HepG2 (cell line): ENCODE results near the gene ANKHD1. TPM values are rescaled to one million over a fixed set of nuclear protein-coding genes. Genes with fewer than 3 reads are reported as not detected.
A peak's percentile ranks its signal among the peaks of the same experiment; 100 is the strongest.

Source experiments
- BCL6 ChIP-seq: IDR thresholded peaks from 2 replicates; pipeline ENCODE4 v1.6.1; 2016; ENCODE audit warnings: missing genetic modification reagents, missing compliant biosample characterization
- ELF1 ChIP-seq: sonication (generic); formaldehyde crosslinking; IDR thresholded peaks from 2 replicates; pipeline ENCODE4 v1.4.0; 2020; ENCODE audit warnings: missing genetic modification reagents
- FOXK2 ChIP-seq: fragments of 450-650 bp; IDR thresholded peaks from 2 replicates; pipeline ENCODE4 v1.6.1; 2016
- FOXO1 ChIP-seq: sonication (generic); formaldehyde crosslinking; IDR thresholded peaks from 2 replicates; pipeline ENCODE4 v1.4.0; 2020; ENCODE audit warnings: missing genetic modification reagents
- GABPB1 ChIP-seq: IDR thresholded peaks from 2 replicates; pipeline ENCODE4 v1.6.1; 2016; ENCODE audit warnings: mild to moderate bottlenecking, missing genetic modification reagents, moderate library complexity, missing compliant biosample characterization
- GATAD1 ChIP-seq: IDR thresholded peaks from 2 replicates; pipeline ENCODE4 v1.6.1; 2016; ENCODE audit warnings: missing genetic modification reagents, missing compliant biosample characterization
- IRF1 ChIP-seq: sonication (generic); formaldehyde crosslinking; IDR thresholded peaks from 2 replicates; pipeline ENCODE4 v1.4.0; 2020; ENCODE audit warnings: low read depth, mild to moderate bottlenecking, missing genetic modification reagents
- KMT2A ChIP-seq: sonication (generic); formaldehyde crosslinking; IDR thresholded peaks from 2 replicates; pipeline ENCODE4 v1.4.0; 2020; ENCODE audit warnings: missing genetic modification reagents
- MXD4 ChIP-seq: IDR thresholded peaks from 2 replicates; pipeline ENCODE4 v1.6.1; 2016; ENCODE audit warnings: mild to moderate bottlenecking, missing biosample characterization, missing genetic modification reagents
- PHF21A ChIP-seq: sonication (generic); formaldehyde crosslinking; IDR thresholded peaks from 2 replicates; pipeline ENCODE4 v1.5.0; 2020; ENCODE audit warnings: mild to moderate bottlenecking, missing genetic modification reagents
- SMAD1 ChIP-seq: sonication (generic); formaldehyde crosslinking; IDR thresholded peaks from 2 replicates; pipeline ENCODE4 v1.4.0; 2020; ENCODE audit warnings: missing genetic modification reagents, low read depth, mild to moderate bottlenecking, borderline replicate concordance
- ZNF350 ChIP-seq: sonication (generic); formaldehyde crosslinking; IDR thresholded peaks from 2 replicates; pipeline ENCODE4 v1.4.0; 2020; ENCODE audit warnings: mild to moderate bottlenecking, low read depth, missing genetic modification reagents, borderline replicate concordance
- ZNF407 ChIP-seq: sonication (generic); formaldehyde crosslinking; IDR thresholded peaks from one replicate; pipeline ENCODE4 v1.5.1; 2020; ENCODE audit warnings: mild to moderate bottlenecking, missing genetic modification reagents; ENCODE audit errors: not compliant biosample characterization
- ZNF784 ChIP-seq: sonication (generic); formaldehyde crosslinking; IDR thresholded peaks from 2 replicates; pipeline ENCODE4 v1.5.1; 2020; ENCODE audit warnings: missing genetic modification reagents, mild to moderate bottlenecking, borderline replicate concordance
- ZSCAN31 ChIP-seq: sonication (generic); formaldehyde crosslinking; IDR thresholded peaks from 2 replicates; pipeline ENCODE4 v1.5.0; 2020; ENCODE audit warnings: low read depth, mild to moderate bottlenecking, missing genetic modification reagents
- polyA plus RNA-seq, 8 experiments: library from polyadenylated mRNA; depleted of rRNA in 3 of 8; stranded (reverse) in 7 of 8; unstranded in 1 of 8; fragments of >200 nt; fragmentation: Illumina TruSeq in 4 of 8; extraction: Trizol in 4 of 8; gene quantifications; 2 replicates each; pipeline versions ENCODE4 v1.2.1 to v1.2.3, GENCODE V29; 2011 to 2016; ENCODE audit warnings: low read depth in 4 of 8, missing spikeins in 1 of 8, mixed read lengths in 1 of 8; ENCODE audit not compliant: insufficient read depth in 1 of 8
- total RNA-seq, 5 experiments: library from RNA; depleted of rRNA; stranded (reverse); fragments of >200 nt; fragmentation: Illumina TruSeq; extraction: Trizol; gene quantifications; 2 replicates each; pipeline ENCODE4 v1.2.3, GENCODE V29; 2016; ENCODE audit warnings: low read depth in 1 of 5
- TF ChIP-seq, protein P1 (sequence below): sonication (generic); formaldehyde crosslinking; IDR thresholded peaks from 2 replicates; pipeline ENCODE4 v1.8.1; 2023; ENCODE audit warnings: mild to moderate bottlenecking, missing genetic modification reagents
- TF ChIP-seq, protein P2 (sequence below): sonication (generic); formaldehyde crosslinking; IDR thresholded peaks from 2 replicates; pipeline ENCODE4 v1.5.0; 2020; ENCODE audit warnings: missing genetic modification reagents

ANKHD1 gene
- total and polyA plus RNA-seq, 2 of the 13 experiments (the other 11 are each of a cell fraction or from before 2014, with no cell fraction given): 69.9 to 82.0 TPM

DNA sequence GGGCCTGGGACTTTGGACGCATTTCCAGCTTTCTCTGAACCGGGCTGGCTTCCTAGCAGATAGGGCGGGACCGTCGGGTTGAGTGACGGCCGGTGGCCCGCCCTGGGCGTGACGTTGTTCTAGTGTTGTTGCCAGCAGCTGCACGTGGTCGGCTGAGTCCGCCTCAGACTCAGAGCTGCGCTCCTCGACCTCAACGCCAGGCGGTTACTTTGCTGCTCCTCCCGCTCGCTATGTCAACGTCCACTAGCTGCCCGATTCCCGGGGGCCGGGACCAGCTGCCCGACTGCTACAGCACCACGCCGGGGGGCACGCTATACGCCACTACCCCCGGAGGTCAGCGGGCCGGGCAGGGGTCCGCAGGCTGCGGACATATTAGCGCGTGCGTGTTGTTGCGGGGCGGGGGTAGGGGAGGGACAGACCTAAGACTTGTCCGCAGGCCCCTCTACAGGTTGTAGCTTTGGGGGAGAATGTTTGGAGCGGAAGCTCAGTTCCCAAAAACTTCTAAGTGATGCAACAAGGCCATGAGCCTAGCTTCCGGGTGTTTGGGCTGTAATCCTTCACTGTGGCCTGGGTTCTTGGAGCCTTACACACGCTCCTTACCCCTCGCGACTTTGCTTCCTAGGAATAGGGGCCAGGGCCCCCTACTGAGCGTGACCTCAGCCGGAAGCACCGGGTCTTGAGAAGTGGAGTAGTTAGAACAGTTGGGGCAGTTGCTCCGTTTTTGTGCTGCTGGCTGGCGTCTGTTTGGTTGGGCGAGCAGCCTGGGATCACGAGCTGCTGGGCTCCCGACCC lies 146.1 kb downstream of the ANKHD1 start, which contains the start of gene EIF4EBP3 (continued):
- TF ChIP-seq GATAD1 (0 out of 2 replicates have a peak, but pooled peaks have one; percentile 19), MXD4 (peak; percentile 95), PHF21A (CRISPR knock-in tag) (0 out of 2 replicates have a peak, but pooled peaks have one; percentile 63), IRF1 (CRISPR knock-in tag) (no peak), ZNF350 (CRISPR knock-in tag) (peak; percentile 73), ZNF407 (CRISPR knock-in tag) (peak; percentile 12), ELF1 (CRISPR knock-in tag) (peak; percentile 3), ZNF784 (CRISPR knock-in tag) (0 out of 2 replicates have a peak, but pooled peaks have one; percentile 71), SMAD1 (CRISPR knock-in tag) (peak; percentile 62; the same call in 1 of the 2 replicates), BCL6 (CRISPR knock-in tag) (peak; percentile 78), GABPB1 (CRISPR knock-in tag) (peak; percentile 74), FOXK2 (peak; percentile 98), KMT2A (CRISPR knock-in tag) (0 out of 2 replicates have a peak, but pooled peaks have one; percentile 68), ZSCAN31 (CRISPR knock-in tag) (peak; percentile 64; the same call in 1 of the 2 replicates), FOXO1 (CRISPR knock-in tag) (peak; percentile 50; the same call in 1 of the 2 replicates)
- TF ChIP-seq, protein P1, sequence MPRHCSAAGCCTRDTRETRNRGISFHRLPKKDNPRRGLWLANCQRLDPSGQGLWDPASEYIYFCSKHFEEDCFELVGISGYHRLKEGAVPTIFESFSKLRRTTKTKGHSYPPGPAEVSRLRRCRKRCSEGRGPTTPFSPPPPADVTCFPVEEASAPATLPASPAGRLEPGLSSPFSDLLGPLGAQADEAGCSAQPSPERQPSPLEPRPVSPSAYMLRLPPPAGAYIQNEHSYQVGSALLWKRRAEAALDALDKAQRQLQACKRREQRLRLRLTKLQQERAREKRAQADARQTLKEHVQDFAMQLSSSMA (CRISPR knock-in tag): 0 out of 2 replicates have a peak, but pooled peaks have one; percentile 11
- TF ChIP-seq, protein P2, sequence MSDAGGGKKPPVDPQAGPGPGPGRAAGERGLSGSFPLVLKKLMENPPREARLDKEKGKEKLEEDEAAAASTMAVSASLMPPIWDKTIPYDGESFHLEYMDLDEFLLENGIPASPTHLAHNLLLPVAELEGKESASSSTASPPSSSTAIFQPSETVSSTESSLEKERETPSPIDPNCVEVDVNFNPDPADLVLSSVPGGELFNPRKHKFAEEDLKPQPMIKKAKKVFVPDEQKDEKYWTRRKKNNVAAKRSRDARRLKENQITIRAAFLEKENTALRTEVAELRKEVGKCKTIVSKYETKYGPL (CRISPR knock-in tag): no peak
